ENCODE results near the gene ESM1.
A peak's percentile ranks its signal among the peaks of the same experiment; 100 is the strongest.

Gene ESM1

GRCh38 chr5:54975701-54976100 is 9.7 kb downstream of the ESM1 start:
- no peak for DNase-seq

- no peak for DNase-seq
These were observed 15.3 kb downstream of the ESM1 start for GRCh38 chr5:54969856-54970828.

DNA sequence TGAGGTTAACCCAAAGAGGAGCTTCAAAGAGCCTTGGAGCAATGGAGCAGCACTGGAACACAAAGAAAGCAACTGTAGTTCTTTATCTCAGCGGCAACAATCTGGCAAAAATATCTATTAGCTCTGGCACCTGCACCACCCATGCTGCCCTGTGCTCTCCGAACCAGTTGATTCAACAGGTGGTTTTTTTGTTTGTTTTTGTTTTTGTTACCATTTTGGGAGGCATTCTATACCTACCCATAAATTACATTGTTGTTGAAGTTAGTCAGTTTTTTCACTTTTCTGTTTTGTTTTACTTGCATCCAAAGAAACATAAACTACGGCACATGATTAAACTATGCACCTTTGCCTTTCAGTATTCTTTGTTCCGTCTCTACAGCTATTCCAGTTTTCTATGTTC is 16.2 kb downstream of the ESM1 start:
- no peak for DNase-seq

DNA sequence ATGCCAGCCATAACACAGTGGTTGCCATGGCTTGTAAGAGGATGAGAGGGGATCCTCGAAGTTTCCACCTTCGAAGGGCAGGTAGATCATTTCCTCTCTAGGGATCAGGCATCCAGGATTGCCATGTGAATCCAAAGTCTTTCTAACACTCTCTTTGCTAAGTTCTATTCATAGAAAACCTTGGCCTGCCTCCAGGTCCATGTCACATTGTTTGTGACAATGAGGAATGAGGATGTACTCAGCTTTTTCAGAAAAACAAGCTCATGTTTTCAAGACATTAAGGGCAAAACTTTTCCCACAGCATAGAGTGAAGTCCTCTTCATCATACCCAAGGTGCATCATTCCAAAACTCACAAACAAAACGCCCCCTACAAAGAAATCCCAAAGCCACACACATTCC is 19.6 kb downstream of the ESM1 start:
- no peak for DNase-seq

DNA sequence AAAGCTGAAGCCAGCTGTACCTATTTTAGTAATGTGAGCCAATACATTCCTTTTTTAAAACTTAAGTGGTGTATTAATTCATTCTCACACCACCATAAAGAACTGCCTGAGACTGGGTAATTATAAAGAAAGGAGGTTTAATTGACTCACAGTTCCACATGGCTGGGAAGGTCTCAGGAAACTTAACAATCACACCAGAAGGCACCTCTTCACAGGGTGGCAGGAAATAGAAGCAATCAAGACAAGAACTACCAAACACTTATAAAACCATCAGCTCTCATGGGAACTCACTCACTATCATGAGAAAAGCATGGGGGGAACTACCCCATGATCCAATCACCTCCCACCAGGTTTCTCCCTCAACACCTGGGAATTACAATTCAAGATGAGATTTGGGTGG is 21.0 kb downstream of the ESM1 start:
- DNase-seq: no peak

DNA sequence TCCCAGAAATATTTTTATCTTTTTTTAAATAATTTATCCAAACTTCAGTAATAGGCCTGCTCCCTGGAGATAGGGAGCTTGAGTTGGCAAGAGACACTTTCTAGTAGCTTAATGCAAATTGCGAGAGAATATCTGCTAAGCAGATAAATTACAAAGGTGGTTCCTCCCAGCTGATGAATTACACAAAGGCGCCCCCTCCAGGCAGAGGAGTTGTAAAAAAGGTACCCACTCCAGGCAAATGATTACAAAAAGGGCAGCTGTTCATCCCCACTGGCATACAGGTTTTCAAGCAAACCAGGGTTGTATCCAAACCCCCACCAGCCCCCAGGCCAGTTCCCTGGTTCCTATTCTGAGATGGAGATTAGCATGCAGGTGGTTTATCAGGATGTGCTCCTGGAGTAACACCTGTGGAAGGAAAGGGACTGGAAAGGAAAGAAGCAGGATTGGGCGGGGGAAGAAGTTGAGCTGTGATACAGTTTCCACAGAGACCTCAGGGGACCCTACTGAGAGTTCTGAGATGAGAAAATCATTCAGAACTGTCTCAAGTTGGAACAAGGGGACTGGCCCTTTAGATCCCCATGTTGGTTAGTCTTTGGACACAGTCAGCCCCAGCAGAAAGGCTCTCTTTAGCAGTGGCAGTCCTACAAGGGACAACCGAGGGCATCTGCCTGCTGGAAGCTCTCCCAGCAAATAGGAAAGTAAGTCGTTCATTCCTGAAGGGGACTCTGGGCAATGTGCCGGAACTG is 25.5 kb downstream of the ESM1 start:
- peak; percentile 4 for DNase-seq

DNA sequence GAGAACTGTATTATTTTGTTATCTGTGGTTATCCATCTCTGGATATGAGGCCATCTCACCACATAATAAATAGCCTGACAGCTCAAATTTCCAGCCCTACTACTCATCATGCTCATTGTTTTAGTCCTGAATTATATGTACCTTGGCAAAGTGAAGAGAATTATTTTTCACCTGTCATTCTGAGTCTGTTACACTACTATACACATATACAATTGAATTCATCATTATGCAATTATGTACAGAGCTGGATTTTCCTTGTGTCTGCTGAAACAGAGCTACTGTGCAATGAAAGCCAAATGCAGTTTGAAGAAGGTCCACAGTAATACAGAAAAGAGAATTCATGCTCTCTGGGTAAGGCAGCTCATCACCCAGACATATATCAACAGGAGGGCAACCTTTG is 28.5 kb downstream of the ESM1 start:
- DNase-seq: no peak

DNA sequence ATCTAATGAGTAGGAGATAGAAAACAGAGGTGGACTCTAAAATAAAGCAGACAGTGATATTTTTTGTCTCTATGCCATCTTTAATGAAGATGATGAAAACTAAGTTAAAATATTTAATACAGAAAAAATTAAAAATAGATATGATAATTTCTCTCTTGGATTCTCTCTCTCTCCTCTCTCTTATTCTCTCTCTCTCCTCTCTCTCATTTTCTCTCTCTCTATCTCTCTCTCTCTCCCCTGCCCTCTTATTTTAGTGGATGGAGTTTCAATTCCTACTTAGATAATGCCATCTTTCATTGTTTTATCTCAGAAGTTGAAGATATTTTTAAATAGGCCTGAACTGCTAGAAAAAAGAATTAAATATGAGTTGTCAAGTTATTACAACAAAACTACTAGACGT is 38.2 kb downstream of the ESM1 start:
- no peak for DNase-seq

GRCh38 chr5:54946306-54946819 is 39.0 kb downstream of the ESM1 start:
- DNase-seq: peak; percentile 51

DNA sequence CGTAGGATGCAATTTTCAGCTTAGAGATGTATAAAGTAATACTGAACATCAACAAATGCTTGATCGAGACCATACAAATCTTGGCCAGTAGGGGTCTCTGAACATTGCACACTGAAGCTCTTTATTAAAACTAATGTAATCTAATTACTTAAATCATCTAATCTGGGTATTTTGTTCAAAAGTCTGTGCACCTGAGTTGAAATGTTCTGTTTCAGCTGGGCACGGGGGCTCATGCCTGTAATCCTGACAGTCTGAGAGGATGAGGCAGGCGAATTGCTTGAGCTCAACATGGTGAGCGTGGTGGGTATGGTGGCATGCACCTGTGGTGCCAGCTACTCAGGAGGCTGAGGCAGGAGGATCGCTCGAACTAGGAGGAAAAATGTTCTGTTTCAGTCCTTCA is 41.0 kb downstream of the ESM1 start:
- DNase-seq: no peak

DNA sequence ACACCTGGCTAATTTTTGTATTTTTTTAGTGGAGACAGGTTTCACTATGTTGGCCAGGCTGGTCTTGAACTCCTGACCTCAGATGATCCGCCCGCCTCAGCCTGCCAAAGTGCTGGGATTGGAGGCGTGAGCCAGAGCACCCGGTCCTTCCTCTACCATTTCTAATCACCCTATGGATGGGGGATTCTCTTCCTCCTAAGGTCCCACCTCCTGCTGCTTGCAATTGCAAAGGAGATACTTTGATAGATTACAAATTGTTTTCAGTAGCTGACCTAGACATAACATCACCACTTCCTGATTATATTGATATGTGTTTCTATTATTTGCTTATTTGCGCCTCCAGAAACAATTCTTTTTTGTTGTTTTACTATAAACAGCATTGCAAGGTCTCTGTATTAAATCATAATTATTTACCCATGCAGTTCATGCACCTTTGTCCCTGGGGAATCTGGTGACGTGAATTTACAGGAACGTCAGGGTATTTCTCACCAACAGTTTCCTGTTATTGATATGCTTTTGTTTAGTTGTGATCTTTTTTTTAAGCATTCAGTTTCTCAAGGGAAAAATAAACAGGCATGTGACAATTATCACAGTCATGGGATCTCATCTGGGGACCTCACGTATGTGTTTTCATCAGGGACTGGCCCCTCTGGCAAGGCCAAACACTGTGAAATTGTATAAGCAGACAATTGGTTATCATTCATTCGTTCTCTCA is 43.2 kb downstream of the ESM1 start:
- DNase-seq: peak; percentile 17

GRCh38 chr5:54936201-54936600 is 49.2 kb downstream of the ESM1 start:
- DNase-seq: peak; percentile 38

- no peak for DNase-seq
These were observed 52.6 kb downstream of the ESM1 start for GRCh38 chr5:54932789-54933188.

DNA sequence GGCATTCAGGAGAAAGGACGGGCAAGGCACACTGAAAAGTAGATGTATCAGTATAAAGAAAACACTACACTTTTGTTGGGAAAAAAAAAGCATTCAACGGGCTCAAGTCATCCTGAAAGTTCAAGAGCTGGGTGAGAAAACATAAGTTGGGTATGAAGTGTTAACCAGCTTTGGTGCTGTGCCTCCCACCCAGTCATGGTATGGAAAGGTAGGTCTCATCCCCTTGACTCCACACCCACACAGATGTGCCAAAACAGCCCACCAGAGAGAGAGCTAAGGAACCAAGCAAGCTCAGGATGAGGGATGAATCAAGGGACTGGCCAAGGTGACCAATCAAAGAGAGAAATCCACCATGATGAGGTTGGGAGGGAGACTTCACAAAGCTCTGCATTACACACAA is 54.7 kb downstream of the ESM1 start:
- no peak for DNase-seq
